Islet precursor cell (in vitro differentiated cells): ENCODE measurements around the gene RDH16.
"Not testable (repeated sequence)": the region's sequence is repeated elsewhere in the genome, so short reads cannot be mapped to it uniquely, and the experiment has no call there.

Experiments
- DNase-seq: peaks from one replicate; pipeline ENCODE4 v3.0.0-alpha.2; 2018

Gene RDH16

DNA sequence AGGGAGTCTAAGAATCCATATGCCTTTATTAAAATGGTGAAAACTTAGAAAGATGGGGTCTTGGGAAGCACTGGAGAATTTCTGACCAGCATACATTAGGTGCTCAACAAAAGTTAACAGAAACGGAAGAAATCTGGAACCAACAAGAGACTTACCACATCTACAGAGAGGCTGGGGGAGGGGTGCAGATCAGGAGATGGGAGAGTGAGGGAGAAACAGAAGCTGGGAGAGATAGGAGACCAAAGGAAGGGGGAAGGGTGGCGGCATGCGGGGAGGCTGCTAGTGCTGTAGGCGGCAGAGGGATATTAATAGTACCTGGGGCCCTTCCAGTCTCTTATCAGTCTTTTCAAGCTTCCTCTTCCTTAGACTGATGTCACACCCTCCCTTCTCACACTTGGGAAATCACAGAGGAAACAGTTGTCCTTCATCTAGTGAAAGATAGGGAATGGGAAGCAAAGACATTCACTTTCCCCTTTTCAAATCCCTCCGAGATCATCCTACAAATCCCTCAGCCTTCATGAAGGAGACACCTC, 30.9 kb upstream of the RDH16 start:
- DNase-seq: peak; percentile 61

- DNase-seq: peak; percentile 91
These were observed 30.2 kb upstream of the RDH16 start for GRCh38 chr12:56987551-56988053.

DNA sequence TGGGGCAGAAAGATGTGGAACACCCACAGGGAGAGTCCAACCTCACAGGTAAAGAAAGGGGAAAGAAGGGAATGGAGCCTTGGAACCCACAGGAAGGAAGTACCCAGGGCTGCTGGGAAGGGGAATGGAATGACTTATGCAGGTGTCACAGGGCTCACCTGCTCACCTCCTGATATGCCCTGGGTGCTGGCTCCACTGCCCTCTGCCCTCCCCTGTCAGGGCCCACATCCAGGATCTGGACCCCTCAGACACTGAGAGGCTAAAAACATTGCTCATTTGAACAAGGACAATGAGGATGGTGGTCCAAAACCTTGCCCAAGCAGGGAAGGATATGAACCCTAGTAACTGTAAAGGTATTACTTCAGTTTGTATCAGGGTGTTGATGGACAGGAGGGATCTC, 29.6 kb upstream of the RDH16 start:
- DNase-seq: peak; percentile 44

DNA sequence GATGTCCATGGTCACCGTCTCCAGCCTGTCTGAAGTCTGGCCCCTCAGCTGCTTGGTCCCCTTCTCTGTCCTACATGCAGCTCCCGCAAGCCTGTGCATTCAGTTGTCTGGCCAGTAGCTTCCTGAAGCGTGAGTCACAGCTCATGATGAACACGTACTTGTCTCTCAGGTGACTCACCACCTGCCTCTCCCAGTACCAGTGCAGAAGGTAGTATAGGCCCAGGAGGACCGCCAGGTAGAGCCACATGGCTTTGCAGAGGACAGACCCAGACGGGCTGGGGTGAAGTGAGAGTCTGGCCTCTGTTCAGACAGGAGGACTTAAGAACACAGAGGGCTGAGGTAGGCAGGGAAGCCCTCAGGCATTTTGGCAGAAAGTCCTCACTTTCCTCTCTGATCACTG, 28.3 kb upstream of the RDH16 start:
- DNase-seq: peak; percentile 100

DNA sequence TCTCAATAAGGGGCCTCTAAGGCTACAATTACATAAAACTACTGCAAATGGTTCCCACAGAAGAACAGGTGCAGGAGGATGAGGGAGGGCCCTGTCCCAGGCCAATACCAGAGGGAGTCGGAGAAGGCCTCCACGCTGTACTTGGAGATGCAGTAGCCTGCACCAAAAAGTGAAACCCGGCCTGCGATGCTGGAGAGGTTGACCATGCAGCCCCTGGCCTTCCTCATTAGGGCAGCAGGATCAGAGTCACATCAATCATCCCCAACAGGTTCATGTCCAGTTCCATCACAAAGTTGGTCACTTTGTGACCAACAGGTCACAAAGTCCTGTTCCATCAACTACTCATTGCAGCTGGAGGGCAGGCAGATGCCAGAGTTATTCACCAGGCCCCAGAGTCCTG, 26.0 kb upstream of the RDH16 start:
- no peak for DNase-seq

DNA sequence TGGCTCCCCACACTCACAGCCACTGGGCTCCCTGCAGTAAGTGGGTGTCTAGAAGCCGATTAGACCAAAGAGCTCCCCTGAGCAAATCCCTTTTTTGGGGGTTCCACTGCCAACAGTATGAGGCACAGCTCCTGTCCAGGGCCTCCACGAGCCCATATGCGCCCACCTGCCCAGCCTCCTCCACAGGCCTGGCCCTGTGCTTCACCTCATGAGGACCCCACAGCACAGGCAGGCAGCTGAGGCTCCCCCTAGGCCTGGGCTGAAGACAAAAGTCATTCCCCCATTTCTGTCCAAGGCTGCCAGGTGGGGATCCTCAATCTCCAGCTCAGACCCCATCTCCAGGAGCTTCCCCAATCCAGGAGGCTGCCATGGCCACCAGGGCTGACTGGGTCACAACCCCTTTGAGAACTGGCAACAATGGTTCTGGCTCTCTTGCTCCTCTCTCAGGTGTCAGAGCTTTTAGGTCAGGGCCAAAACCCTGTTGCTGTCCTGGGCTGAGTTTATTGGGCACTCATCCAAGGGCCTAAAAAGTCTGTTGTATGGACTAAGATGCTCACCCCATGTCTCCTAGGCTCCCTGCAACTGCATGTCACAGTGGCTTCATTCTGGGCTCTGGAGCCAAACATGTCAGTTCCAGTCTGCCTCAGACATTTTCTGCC, 25.3 kb upstream of the RDH16 start:
- DNase-seq: not testable (repeated sequence)

DNA sequence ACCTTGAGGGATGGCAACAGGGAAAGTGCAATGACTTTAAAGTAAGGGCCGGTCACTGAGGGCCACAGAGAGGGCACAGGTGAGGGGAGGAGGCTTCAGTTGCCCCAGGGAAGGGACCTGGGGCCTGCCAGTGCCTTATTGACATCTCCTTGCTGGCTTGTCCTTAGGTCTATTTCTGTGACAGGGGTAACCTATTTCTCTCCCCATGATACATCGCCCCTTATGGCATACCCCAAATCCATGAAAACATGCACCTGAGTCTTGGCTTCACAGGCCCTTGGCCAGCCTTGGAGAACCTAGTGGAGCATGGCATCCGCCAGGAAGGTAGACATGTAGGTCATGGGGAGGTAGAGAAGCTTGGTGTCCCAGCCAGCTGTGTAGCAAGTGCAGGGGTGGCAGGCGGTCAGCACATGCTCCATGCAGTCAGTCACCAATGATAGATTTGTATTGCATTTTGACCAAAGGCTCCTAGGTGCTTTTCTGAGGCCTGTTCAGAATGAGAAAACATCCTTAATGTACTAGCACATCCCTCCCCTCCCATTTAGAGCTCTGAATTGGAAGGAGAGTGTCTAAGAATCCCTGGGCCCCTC, 23.6 kb upstream of the RDH16 start:
- DNase-seq: no peak

- DNase-seq: no peak
These were observed 22.9 kb upstream of the RDH16 start for GRCh38 chr12:56980268-56980667.

GRCh38 chr12:56979628-56980027, 22.2 kb upstream of the RDH16 start:
- peak; percentile 67 for DNase-seq

DNA sequence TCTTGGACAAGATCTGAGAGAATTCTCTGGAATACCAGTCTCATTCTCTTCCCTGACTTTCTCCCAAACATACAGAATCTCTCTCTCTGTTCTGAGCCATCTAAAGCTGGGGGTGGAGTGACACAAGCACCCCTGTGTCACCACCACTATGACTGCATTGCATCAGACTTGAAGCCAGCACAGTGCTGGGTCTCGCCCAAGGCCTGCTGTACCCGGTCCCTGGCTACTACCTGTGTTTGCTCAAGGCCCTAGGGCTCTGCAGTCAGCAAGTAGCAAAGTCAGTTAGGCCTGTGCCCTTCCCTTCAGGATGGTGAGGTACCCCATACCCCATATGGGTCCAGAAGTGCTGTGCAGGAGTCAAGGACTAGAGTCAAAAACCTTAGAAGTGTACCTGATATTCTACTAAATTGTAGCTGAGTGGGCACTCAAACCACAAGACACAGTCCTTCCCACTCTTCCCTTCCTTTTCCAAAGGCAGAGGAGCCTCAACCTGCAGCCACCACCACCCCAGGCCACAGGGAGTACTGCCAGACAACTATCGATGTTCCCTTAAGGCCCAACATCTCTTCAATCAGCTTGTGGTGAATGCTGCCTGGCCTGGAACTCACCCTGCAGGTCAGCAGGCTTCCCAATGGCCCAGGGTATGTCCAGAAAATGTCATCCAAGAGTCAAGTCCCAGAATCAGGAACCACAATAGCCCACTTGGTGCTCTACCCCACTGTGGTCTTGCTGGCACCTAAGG, 21.2 kb upstream of the RDH16 start:
- peak; percentile 48 for DNase-seq

DNA sequence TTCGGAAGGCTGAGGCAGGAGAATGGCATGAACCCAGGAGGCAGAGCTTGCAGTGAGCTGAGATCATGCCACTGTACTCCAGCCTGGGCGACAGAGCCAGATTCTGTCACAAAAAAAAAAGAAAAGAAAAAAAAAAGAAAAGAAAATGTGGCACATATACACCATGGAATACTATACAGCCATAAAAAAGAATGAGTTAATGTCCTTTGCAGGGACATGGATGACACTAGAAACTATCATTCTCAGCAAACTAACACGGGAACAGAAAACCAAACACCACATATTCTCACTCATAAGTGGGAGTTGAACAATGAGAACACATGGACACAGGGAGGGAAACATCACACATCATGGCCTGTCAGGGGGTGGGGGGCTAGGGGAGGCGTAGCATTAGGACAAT, 20.0 kb upstream of the RDH16 start:
- DNase-seq: not testable (repeated sequence)

DNA sequence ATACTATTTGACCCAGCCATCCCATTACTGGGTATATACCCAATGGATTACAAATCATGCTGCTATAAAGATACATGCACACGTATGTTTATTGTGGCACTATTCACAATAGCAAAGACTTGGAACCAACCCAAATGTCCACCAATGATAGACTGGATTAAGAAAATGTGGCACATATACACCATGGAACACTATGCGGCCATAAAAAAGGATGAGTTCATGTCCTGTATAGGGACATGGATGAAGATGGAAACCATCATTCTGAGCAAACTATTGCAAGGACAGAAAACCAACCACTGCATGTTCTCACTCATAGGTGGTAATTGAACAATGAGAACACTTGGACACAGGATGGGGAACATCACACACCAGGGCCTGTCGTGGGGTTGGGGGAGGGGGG, 16.8 kb upstream of the RDH16 start:
- not testable (repeated sequence) for DNase-seq

DNA sequence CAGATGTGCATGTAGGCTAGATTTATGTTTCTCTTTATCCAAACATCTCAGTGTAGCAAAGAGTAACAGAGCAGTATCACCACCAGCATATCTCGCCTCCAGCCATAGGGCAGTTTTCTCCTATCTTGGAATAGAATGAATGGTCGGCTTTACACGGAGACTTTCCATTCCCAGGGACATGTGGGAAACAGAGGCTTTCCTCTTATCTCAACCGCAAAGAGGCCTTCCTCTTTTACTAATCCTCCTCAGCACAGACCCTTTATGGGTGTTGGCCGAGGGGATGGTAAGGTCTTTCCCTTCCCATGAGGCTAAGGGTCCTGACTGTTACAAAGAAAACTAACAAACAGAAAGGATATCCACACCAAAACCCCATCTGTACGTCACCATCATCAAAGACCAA, 11.5 kb upstream of the RDH16 start:
- DNase-seq: peak; percentile 35

- not testable (repeated sequence) for DNase-seq
These were observed 8.7 kb upstream of the RDH16 start for GRCh38 chr12:56965997-56966642.

- DNase-seq: not testable (repeated sequence)
These were observed 7.7 kb upstream of the RDH16 start for GRCh38 chr12:56965124-56965523.

- DNase-seq: not testable (repeated sequence)
These were observed 6.1 kb upstream of the RDH16 start for GRCh38 chr12:56963557-56963956.

GRCh38 chr12:56962247-56962646, 4.8 kb upstream of the RDH16 start:
- DNase-seq: not testable (repeated sequence)

DNA sequence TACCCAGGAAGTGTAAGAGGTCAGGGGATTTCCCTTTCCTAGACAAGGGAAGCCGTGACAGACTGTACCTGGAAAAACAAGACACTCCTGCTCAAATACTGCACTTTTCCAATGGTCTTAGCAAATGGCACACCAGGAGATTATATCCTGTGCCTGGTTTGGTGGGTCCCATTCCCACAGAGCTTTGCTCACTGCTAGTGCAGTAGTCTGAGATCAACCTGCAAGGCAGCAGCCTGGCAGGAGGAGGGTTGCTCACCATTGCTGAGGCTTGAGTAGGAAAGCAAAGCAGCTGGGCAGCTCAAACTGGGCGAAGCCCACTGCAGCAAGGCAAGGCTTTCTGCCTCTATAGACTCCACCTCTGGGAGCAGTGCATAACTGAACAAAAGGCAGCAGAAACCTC, 1.0 kb upstream of the RDH16 start:
- DNase-seq: no peak

GRCh38 chr12:56955631-56956256, 1.7 kb downstream of the RDH16 start:
- no peak for DNase-seq

- DNase-seq: peak; percentile 50
These were observed 2.5 kb downstream of the RDH16 start for GRCh38 chr12:56954958-56955355.

DNA sequence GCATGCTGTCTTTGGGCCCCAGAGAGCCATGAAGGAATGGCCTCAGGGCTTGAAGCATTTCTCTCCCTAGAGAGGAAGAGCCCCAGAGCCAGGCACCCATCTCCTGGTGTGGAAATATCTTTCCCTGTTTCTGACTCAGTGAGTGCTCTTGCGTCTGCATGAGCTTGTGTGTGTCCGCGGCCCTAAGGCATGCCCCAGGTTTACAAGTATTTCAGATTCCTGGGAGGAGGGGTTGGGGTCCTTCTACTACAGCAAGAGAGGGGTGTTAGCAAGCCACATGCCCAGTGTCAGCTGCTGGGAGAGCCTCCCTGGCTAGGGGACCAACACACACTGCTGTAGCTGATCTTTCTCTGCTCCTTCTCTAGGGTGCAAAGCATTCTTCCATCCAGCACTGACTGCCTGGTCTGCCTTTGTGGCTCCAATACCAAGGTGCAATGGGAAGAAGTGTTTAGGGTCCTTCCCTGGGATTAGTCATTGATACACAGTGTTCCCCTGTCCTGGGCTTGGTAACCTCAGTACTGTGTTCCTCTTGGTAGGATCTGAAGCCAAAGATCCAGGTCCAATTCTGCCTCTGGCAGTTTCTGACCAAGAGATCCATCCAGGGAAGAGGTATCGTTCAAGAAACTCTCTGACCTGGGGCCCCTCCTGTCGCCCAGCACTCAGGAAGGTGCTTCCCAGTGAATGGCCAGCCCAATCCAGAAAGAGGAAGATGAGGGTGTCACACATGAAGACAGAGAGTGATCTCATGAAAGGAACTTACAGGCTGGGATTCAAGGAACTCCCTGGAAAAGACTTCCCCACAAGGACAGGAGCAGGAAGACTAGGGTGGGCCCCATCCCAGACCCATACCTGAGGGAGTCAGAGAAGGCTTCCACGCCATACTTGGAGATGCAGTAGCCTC, 3.1 kb downstream of the RDH16 start:
- DNase-seq: peak; percentile 50

DNA sequence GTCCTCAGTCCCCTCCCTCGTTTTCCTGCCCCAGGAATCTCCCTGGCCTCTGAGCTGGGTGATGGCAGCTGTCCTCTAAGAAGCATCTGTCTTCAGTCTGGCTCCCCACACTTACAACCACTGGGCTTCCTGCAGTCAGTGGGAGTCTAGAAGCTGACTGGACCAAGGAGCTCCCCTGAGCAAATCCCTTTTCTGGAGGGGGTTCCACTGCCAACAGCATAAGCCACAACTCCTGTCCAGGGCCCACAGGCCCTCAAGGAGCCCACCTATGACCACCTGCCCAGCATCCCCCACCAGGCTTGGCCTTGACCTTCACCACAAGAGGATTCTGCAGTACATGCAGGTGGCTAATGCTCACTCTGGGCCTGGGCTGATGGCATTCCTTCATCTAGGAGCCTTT, 4.1 kb downstream of the RDH16 start:
- peak; percentile 50 for DNase-seq
